ENCODE data around the gene SLC35B3. TPM values are rescaled to one million over a fixed set of nuclear protein-coding genes. Genes with fewer than 3 reads are reported as not detected.

Gene SLC35B3
- polyA plus RNA-seq, 1 donor from 2014 or later: 22.0 TPM

GRCh38 chr6:8437813-8438212 lies 2.5 kb upstream of the SLC35B3 start:
- no peaks in the 10 kb centered on the region for H3F3A ChIP-seq (ENCODE audit: insufficient read depth, low read length, poor library complexity, severe bottlenecking)
- H3K27ac ChIP-seq (ENCODE audit: low read length): no peak overlapping the region
- H3K36me3 ChIP-seq (ENCODE audit: insufficient read depth, low read length): no peaks in the 10 kb centered on the region
- no peak overlapping the region for H3K4me2 ChIP-seq (ENCODE audit: low read length)
- H2AFZ ChIP-seq (ENCODE audit: low read depth, low read length): no peak overlapping the region
- no peaks in the 10 kb centered on the region for H4K20me1 ChIP-seq (ENCODE audit: insufficient read depth)
- H3K9me2 ChIP-seq (ENCODE audit: insufficient read depth, low read length): no peaks in the 10 kb centered on the region
- no peaks in the 10 kb centered on the region for H3K9me3 ChIP-seq (ENCODE audit: low read length)
- no peak for TF ChIP-seq EP300 (conservative IDR thresholded peaks at IDR 0.05; ENCODE audit: poor library complexity, severe bottlenecking)
- no peak for TF ChIP-seq TAF1 (IDR thresholded peaks at IDR 0.05; ENCODE audit: low read depth)
- TF ChIP-seq POLR2AphosphoS5 (IDR thresholded peaks at IDR 0.05): no peak
- no peak for TF ChIP-seq RAD21 (conservative IDR thresholded peaks at IDR 0.05)
- TF ChIP-seq SMC3 (conservative IDR thresholded peaks at IDR 0.05; ENCODE audit: poor library complexity): no peak
- H3K27me3 ChIP-seq (ENCODE audit: insufficient read depth, low read depth, low read length): no peaks in the 10 kb centered on the region
- no peak overlapping the region for H3K9ac ChIP-seq (ENCODE audit: low read length)
- H3K79me2 ChIP-seq (replicated peaks; ENCODE audit: insufficient read depth, low read length): peaks cover 15% of the 10 kb centered on the region
- H3K4me3 ChIP-seq (ENCODE audit: low read length): no peak overlapping the region

- H3K9ac ChIP-seq (ENCODE audit: low read length): no peak overlapping the region
- no peak for TF ChIP-seq MXI1 (conservative IDR thresholded peaks at IDR 0.05; ENCODE audit: poor library complexity, severe bottlenecking)
- no peak for TF ChIP-seq RAD21 (conservative IDR thresholded peaks at IDR 0.05)
- no peak for TF ChIP-seq POLR2AphosphoS5 (IDR thresholded peaks at IDR 0.05)
- TF ChIP-seq EZH2 (IDR thresholded peaks at IDR 0.05; ENCODE audit: borderline replicate concordance, insufficient read depth, low read length, poor library complexity, severe bottlenecking): no peak
- TF ChIP-seq CTCF (IDR thresholded peaks at IDR 0.05; ENCODE audit: poor library complexity, severe bottlenecking): no peak
- TF ChIP-seq TAF1 (IDR thresholded peaks at IDR 0.05; ENCODE audit: low read depth): no peak
- no peak for TF ChIP-seq EP300 (conservative IDR thresholded peaks at IDR 0.05; ENCODE audit: poor library complexity, severe bottlenecking)
- no peak for TF ChIP-seq SMC3 (conservative IDR thresholded peaks at IDR 0.05; ENCODE audit: poor library complexity)
- TF ChIP-seq REST (IDR thresholded peaks at IDR 0.05; ENCODE audit: borderline replicate concordance): no peak
- H3K79me2 ChIP-seq (replicated peaks; ENCODE audit: insufficient read depth, low read length): peaks cover 16% of the 10 kb centered on the region
- no peak overlapping the region for H3K27ac ChIP-seq (ENCODE audit: low read length)
- H3K9me3 ChIP-seq (ENCODE audit: low read length): no peaks in the 10 kb centered on the region
- no peaks in the 10 kb centered on the region for H3K9me2 ChIP-seq (ENCODE audit: insufficient read depth, low read length)
- no peak overlapping the region for H3K4me3 ChIP-seq (ENCODE audit: low read length)
- no peak overlapping the region for H3K4me2 ChIP-seq (ENCODE audit: low read length)
- no peak overlapping the region for H2AFZ ChIP-seq (ENCODE audit: low read depth, low read length)
- H3K27me3 ChIP-seq (ENCODE audit: insufficient read depth, low read depth, low read length): no peaks in the 10 kb centered on the region
- H3F3A ChIP-seq (ENCODE audit: insufficient read depth, low read length, poor library complexity, severe bottlenecking): no peaks in the 10 kb centered on the region
- no peaks in the 10 kb centered on the region for H4K20me1 ChIP-seq (ENCODE audit: insufficient read depth)
- no peaks in the 10 kb centered on the region for H3K36me3 ChIP-seq (ENCODE audit: insufficient read depth, low read length)
These were observed 1.6 kb upstream of the SLC35B3 start for GRCh38 chr6:8436966-8437365.

DNA sequence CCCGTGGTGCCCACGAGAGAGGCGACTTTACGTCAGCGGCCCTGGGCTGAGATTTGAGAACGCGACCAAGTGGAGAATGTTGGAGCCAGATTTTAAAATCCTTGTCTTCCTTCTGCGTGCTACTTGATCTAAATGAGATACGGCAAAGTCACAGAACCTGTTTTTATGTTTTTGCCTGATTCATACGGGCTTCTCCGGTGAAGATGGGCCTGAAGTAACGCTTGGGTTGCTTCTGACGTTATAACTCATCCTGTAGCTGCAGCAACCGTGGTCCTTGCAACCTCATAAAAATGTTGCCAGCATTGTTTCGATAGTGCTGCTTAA lies 462 bp upstream of the SLC35B3 start:
- no peaks in the 10 kb centered on the region for H3K9me2 ChIP-seq (ENCODE audit: insufficient read depth, low read length)
- H3K27me3 ChIP-seq (ENCODE audit: insufficient read depth, low read depth, low read length): no peaks in the 10 kb centered on the region
- H3K4me3 ChIP-seq (ENCODE audit: low read length): peak overlapping the region; percentile 99
- H4K20me1 ChIP-seq (ENCODE audit: insufficient read depth): no peaks in the 10 kb centered on the region
- no peaks in the 10 kb centered on the region for H3K36me3 ChIP-seq (ENCODE audit: insufficient read depth, low read length)
- no peaks in the 10 kb centered on the region for H3K9me3 ChIP-seq (ENCODE audit: low read length)
- no peaks in the 10 kb centered on the region for H3F3A ChIP-seq (ENCODE audit: insufficient read depth, low read length, poor library complexity, severe bottlenecking)
- H3K27ac ChIP-seq (ENCODE audit: low read length): peak overlapping the region; percentile 78
- H3K9ac ChIP-seq (ENCODE audit: low read length): peak overlapping the region; percentile 84
- H2AFZ ChIP-seq (ENCODE audit: low read depth, low read length): peak overlapping the region; percentile 100
- peaks cover 21% of the 10 kb centered on the region for H3K79me2 ChIP-seq (replicated peaks; ENCODE audit: insufficient read depth, low read length)
- peak overlapping the region; percentile 63 for H3K4me2 ChIP-seq (ENCODE audit: low read length)
- no peak for TF ChIP-seq CTCF (IDR thresholded peaks at IDR 0.05; ENCODE audit: poor library complexity, severe bottlenecking)
- TF ChIP-seq POLR2AphosphoS5 (IDR thresholded peaks at IDR 0.05): no peak
- no peak for TF ChIP-seq REST (IDR thresholded peaks at IDR 0.05; ENCODE audit: borderline replicate concordance)
- TF ChIP-seq MXI1 (conservative IDR thresholded peaks at IDR 0.05; ENCODE audit: poor library complexity, severe bottlenecking): no peak
- TF ChIP-seq EZH2 (IDR thresholded peaks at IDR 0.05; ENCODE audit: borderline replicate concordance, insufficient read depth, low read length, poor library complexity, severe bottlenecking): no peak
- TF ChIP-seq SMC3 (conservative IDR thresholded peaks at IDR 0.05; ENCODE audit: poor library complexity): no peak
- TF ChIP-seq TAF1 (IDR thresholded peaks at IDR 0.05; ENCODE audit: low read depth): no peak
- TF ChIP-seq RAD21 (conservative IDR thresholded peaks at IDR 0.05): no peak
- TF ChIP-seq EP300 (conservative IDR thresholded peaks at IDR 0.05; ENCODE audit: poor library complexity, severe bottlenecking): no peak

All from neural cell (in vitro differentiated cells).